ENCODE measurements around the gene WLS.

- TF ChIP-seq POLR2A (IDR thresholded peaks at IDR 0.05) = no peak
- TF ChIP-seq CTCF (IDR thresholded peaks at IDR 0.05) = no peak
- TF ChIP-seq EP300 (IDR thresholded peaks at IDR 0.05) = no peak
These were observed 150.5 kb downstream of the WLS start for GRCh38 chr1:68081775-68082283.

Measured in ovary (tissue), 3 donors.